Heart left ventricle (tissue), 16 donors: Measurements from ENCODE around the gene NTM. TPM values are rescaled to one million over a fixed set of nuclear protein-coding genes. Genes with fewer than 3 reads are reported as not detected.

Source experiments
- ATAC-seq, 4 donors: fragments of 200-7000 bp; cut with Tn5 transposase; one replicate each; pipeline ENCODE4 v1.9.1; 2020 to 2022; ENCODE audit warnings: moderate library complexity in 4 of 4, mild to moderate bottlenecking in 3 of 4, moderate number of reproducible peaks in 1 of 4
- DNase-seq, 5 donors: peaks; one replicate each; pipeline ENCODE4 v3.0.0-alpha.2; 2020
- H3K27ac ChIP-seq, 12 donors: fragments of 200-600 bp; sonication (generic) in 4 of 12; one replicate each; pipeline versions ENCODE4 v1.5.0 to v1.8.0; 2016 to 2022; ENCODE audit warnings: mild to moderate bottlenecking in 2 of 12
- H3K27me3 ChIP-seq, 9 donors: fragments of 200-600 bp; sonication (generic) in 2 of 9; one replicate each; pipeline versions ENCODE4 v1.5.1 to v1.8.0; 2016 to 2022; ENCODE audit warnings: mild to moderate bottlenecking in 3 of 9
- H3K36me3 ChIP-seq, 9 donors: fragments of 200-600 bp; sonication (generic) in 2 of 9; one replicate each; pipeline versions ENCODE4 v1.5.0 to v1.8.0; 2018 to 2022; ENCODE audit warnings: mild to moderate bottlenecking in 2 of 9
- H3K4me1 ChIP-seq, 12 donors: fragments of 200-600 bp; sonication (generic) in 4 of 12; one replicate each; pipeline versions ENCODE4 v1.5.0 to v1.8.0; 2016 to 2022; ENCODE audit warnings: mild to moderate bottlenecking in 3 of 12
- H3K4me3 ChIP-seq, 12 donors: fragments of 200-600 bp; sonication (generic) in 4 of 12; one replicate each; pipeline versions ENCODE4 v1.5.0 to v1.8.0; 2017 to 2022; ENCODE audit warnings: mild to moderate bottlenecking in 9 of 12, moderate library complexity in 4 of 12
- H3K9me3 ChIP-seq, 12 donors: fragments of 200-600 bp; sonication (generic) in 4 of 12; one replicate each; pipeline versions ENCODE4 v1.5.0 to v1.8.0; 2016 to 2022; ENCODE audit warnings: mild to moderate bottlenecking in 1 of 12
- CTCF ChIP-seq, 12 donors: fragments of 200-600 bp; sonication (generic) in 4 of 12; IDR thresholded peaks; one replicate each; pipeline versions ENCODE4 v1.5.0 to v1.8.0; 2018 to 2022; ENCODE audit warnings: antibody characterized with exemption in 12 of 12, mild to moderate bottlenecking in 5 of 12
- POLR2A ChIP-seq, 2 donors: fragments of 450-650 bp; IDR thresholded peaks; one replicate each; pipeline ENCODE4 v1.6.1; 2017; ENCODE audit warnings: antibody characterized with exemption in 2 of 2, mild to moderate bottlenecking in 2 of 2, moderate library complexity in 2 of 2
- WGBS, 4 donors: extraction: QIAGEN DNeasy Blood & Tissue Kit in 2 of 4; methylation state at CpG; one replicate each; pipeline versions ENCODE4 v1.1.5 to v1.1.7; 2013 to 2018; 5-methylcytosine and 5-hydroxymethylcytosine counted together
- intact Hi-C, 10 donors: fragments of 100-400 bp; cut with DNase I; formaldehyde crosslinking; loops; one replicate each; pipeline versions ENCODE4 v1.11.1 to v1.14.2; 2022
- polyA plus RNA-seq, 2 donors: library from polyadenylated mRNA; stranded (reverse); fragments of 200-250 nt; gene quantifications; one replicate each; pipeline ENCODE4 v1.2.3, GENCODE V29; 2013
- total RNA-seq, 9 donors: library from RNA; depleted of rRNA in 2 of 9; stranded (reverse); fragments of >200 nt in 2 of 9; fragmentation: NEBNext Ultra II Directional in 3 of 9; extraction: Animal tissue kit (Norgen Biotek cat#: 25700) in 3 of 9; gene quantifications; one replicate each; pipeline versions ENCODE4 v1.1.0 to v1.2.4, GENCODE V29; 2016 to 2023
- donor health status: ischemic (EF 13 %, LVEDD 7.1; RV severe dilation, severe dysfunction).
- donor health status: healthy with polysubstance abuse.
- donor health status: DM: no; HTN: yes; CAD: no.
- donor health status: DM: no; HTN: no; CAD: no.
- donor health status: ischemic (EF 25% LVEDD 6.9; RV normal size, moderate dysfunction).
- donor health status: ischemic (EF 25% LVEDD 5.7; RV mildly dilated, moderate dysfunction).
- donor health status: healthy.
- donor health status: DM: yes; HTN: yes; CAD: no.
- donor health status: ischemic (EF 35%, LVEDD 5.7; RV mildly dilated, moderate dysfunction).
- donor health status: nonischemic (EF 11% LVEDD 7.7; RV severe dilation, severe dysfunction).
- donor health status: DM: yes; HTN: yes; CAD: no.
- donor health status: PGD.
- donor health status: ischemic (EF 29% LVEDD 5.4; RV normal size, mild dysfunction).
- donor health status: nonischemic (EF 23%, LVEDD 6.1; RV moderate dilation, normal function).

Gene NTM
- total and polyA plus RNA-seq, 11 donors, result 0.40 to 7.7 (median 1.5) TPM

- no peak for DNase-seq
- Histone ChIP-seq H3K27ac (no peak overlapping the region), H3K4me3 (no peak overlapping the region), H3K36me3 (no peaks in the 10 kb centered on the region), H3K4me1 (peaks cover 0 to 10% (median 0%) of the 10 kb centered on the region in 12 donors), H3K27me3 (peaks cover 0 to 12% (median 0%) of the 10 kb centered on the region in 9 donors), H3K9me3 (no peaks in the 10 kb centered on the region)
- intact Hi-C loops, result loop anchor here (5.0 to 10.0 kb wide), 11 partner anchors 84 to 749 kb away; no protein-coding TSS in a partner anchor
- ATAC-seq, result no peak
- 65 to 77% (median 70%) methylated on average over 3 of the region's 3 CpGs for WGBS, 4 donors
- no peak for TF ChIP-seq POLR2A (IDR thresholded peaks at IDR 0.05)
- TF ChIP-seq CTCF (IDR thresholded peaks at IDR 0.05), result no peak
Observed at GRCh38 chr11:131670876-131671275, 300.5 kb downstream of the NTM start.

DNA sequence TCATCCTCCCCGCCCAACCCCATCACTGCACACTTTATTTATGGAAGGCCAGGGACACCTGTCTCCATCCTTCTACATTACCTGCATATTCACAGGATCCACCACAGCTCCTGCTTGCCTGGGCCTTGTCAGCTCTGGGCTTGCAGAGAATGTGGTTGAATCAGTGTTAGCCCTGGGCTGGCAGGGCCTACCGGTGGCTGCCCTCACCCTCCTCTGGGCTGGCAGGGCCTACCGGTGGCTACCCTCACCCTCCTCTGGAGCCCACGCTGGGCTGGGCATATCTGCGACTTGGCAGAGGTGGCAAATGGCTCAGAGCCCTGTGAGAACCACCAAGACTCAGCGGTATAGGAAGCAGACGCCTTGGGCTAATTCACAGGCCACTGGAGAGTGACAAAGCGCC lies 300.9 kb downstream of the NTM start:
- TF ChIP-seq CTCF (IDR thresholded peaks at IDR 0.05) (no peak), POLR2A (IDR thresholded peaks at IDR 0.05) (no peak)
- ATAC-seq (no peak), DNase-seq (no peak)
- H3K36me3 ChIP-seq, result no peaks in the 10 kb centered on the region
- peaks cover 0 to 17% (median 0%) of the 10 kb centered on the region in 9 donors for H3K27me3 ChIP-seq
- peaks cover 0 to 10% (median 0%) of the 10 kb centered on the region in 12 donors for H3K4me1 ChIP-seq
- no peaks in the 10 kb centered on the region for H3K9me3 ChIP-seq
- no peak overlapping the region for H3K27ac ChIP-seq
- intact Hi-C loops, result loop anchor here (5.0 to 10.0 kb wide), 11 partner anchors 84 to 749 kb away; no protein-coding TSS in a partner anchor
- H3K4me3 ChIP-seq, result no peak overlapping the region
- WGBS, 4 donors, result 89 to 92% (median 90%) methylated on average over 8 of the region's 8 CpGs

GRCh38 chr11:131671734-131672133 lies 301.3 kb downstream of the NTM start:
- TF ChIP-seq CTCF (IDR thresholded peaks at IDR 0.05) (peak in 2 of 12 donors; percentile 13 to 18), POLR2A (IDR thresholded peaks at IDR 0.05) (no peak)
- ATAC-seq (no peak), DNase-seq (no peak)
- 71 to 76% (median 73%) methylated on average over 8 to 12 of the region's 12 CpGs for WGBS, 4 donors
- Histone ChIP-seq H3K36me3 (no peaks in the 10 kb centered on the region), H3K27me3 (peaks cover 0 to 21% (median 0%) of the 10 kb centered on the region in 9 donors), H3K27ac (no peak overlapping the region), H3K4me3 (no peak overlapping the region), H3K4me1 (peaks cover 0 to 10% (median 0%) of the 10 kb centered on the region in 12 donors), H3K9me3 (no peaks in the 10 kb centered on the region)
- intact Hi-C loops, result loop anchor here (2.0 to 10.0 kb wide), 13 partner anchors 84 to 749 kb away; no protein-coding TSS in a partner anchor

DNA sequence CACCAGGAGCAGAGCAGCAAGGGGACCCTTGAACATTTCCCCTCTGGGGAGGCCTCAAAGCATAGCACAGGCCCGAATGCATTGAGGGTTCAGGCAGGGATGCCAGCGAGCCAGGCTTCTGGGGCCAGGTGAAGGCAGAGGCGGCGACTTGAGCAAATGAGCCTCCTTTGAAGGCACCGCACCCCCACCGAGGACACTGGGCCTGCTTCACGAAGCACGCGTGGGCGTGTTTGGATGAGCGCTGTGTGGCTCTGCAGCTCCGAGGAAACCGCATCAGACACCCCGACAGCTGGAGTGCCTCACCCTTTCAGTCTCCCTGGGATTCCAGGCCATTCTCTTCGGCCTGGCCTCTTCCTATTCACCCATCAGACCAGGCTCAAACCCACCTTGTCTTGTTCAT lies 301.8 kb downstream of the NTM start:
- DNase-seq (peak in 3 of 5 donors; percentile 35 to 72 (median 43)), ATAC-seq (peak in 3 of 4 donors; percentile 18 to 33 (median 24))
- Histone ChIP-seq H3K9me3 (no peaks in the 10 kb centered on the region), H3K4me3 (no peak overlapping the region), H3K27me3 (peaks cover 0 to 19% (median 0%) of the 10 kb centered on the region in 9 donors), H3K36me3 (no peaks in the 10 kb centered on the region), H3K4me1 (peaks cover 0 to 10% (median 0%) of the 10 kb centered on the region in 12 donors), H3K27ac (no peak overlapping the region)
- 69 to 88% (median 81%) methylated on average over 9 to 15 of the region's 15 CpGs for WGBS, 4 donors
- TF ChIP-seq CTCF (IDR thresholded peaks at IDR 0.05), result no peak
- TF ChIP-seq POLR2A (IDR thresholded peaks at IDR 0.05), result no peak
- intact Hi-C loops, result loop anchor here (2.0 to 10.0 kb wide), 13 partner anchors 85 to 750 kb away; no protein-coding TSS in a partner anchor
